SU-DHL-6 (cell line): ENCODE data around the gene DLG2.

ENCODE experiments used
- H2AFZ ChIP-seq: fragments of 200-600 bp; sonication (generic); 2 replicates; pipeline ENCODE4 v1.6.1; 2014; ENCODE audit warnings: low read depth, mild to moderate bottlenecking, moderate library complexity, mixed read lengths, antibody characterized with exemption, low read length; ENCODE audit not compliant: severe bottlenecking
- H3F3A ChIP-seq: fragments of 200-600 bp; shearing (Covaris generic); 2 replicates; pipeline ENCODE4 v1.6.0; 2016; ENCODE audit warnings: antibody characterized with exemption, mild to moderate bottlenecking; ENCODE audit not compliant: insufficient read depth
- H3K27ac ChIP-seq: fragments of 200-600 bp; sonication (generic); 2 replicates; pipeline ENCODE4 v1.5.1; 2016; ENCODE audit warnings: low read depth, mild to moderate bottlenecking, low read length, moderate library complexity, mixed read lengths
- H3K27me3 ChIP-seq: fragments of 200-600 bp; sonication (generic), shearing (Covaris generic); 2 replicates; pipeline ENCODE4 v1.6.0; 2014; ENCODE audit warnings: mild to moderate bottlenecking, low read length
- H3K36me3 ChIP-seq: fragments of 200-600 bp; sonication (generic); 2 replicates; pipeline ENCODE4 v1.6.1; 2014; ENCODE audit warnings: mild to moderate bottlenecking, low read length, mixed read lengths
- H3K4me2 ChIP-seq: fragments of 300-600, 200-600 bp; shearing (Covaris generic), sonication (generic); 2 replicates; pipeline ENCODE4 v1.6.0; 2014; ENCODE audit warnings: low read length, low read depth, mild to moderate bottlenecking; ENCODE audit not compliant: poor library complexity, severe bottlenecking
- H3K4me3 ChIP-seq: fragments of 200-600 bp; sonication (generic); 2 replicates; pipeline ENCODE4 v1.5.1; 2014; ENCODE audit warnings: antibody characterized with exemption, low read length, mild to moderate bottlenecking, mixed read lengths; ENCODE audit not compliant: insufficient read depth, poor library complexity, severe bottlenecking
- H3K79me2 ChIP-seq: fragments of 200-600 bp; sonication (generic); 2 replicates; pipeline ENCODE4 v1.6.1; 2014; ENCODE audit warnings: mild to moderate bottlenecking, low read length, moderate library complexity; ENCODE audit not compliant: insufficient read depth
- H3K9ac ChIP-seq: fragments of 200-600 bp; sonication (generic); 2 replicates; pipeline ENCODE4 v1.7.0; 2014; ENCODE audit warnings: mild to moderate bottlenecking, low read length
- H3K9me2 ChIP-seq: fragments of 200-600 bp; sonication (generic); replicated peaks from 2 replicates; pipeline ENCODE4 v1.6.1; 2014; ENCODE audit warnings: low read length; ENCODE audit not compliant: insufficient read depth
- H3K9me3 ChIP-seq: fragments of 200-600 bp; sonication (generic); 2 replicates; pipeline ENCODE4 v1.6.1; 2014; ENCODE audit warnings: low read length, mixed read lengths; ENCODE audit not compliant: insufficient read depth
- H4K20me1 ChIP-seq: fragments of 200-600 bp; sonication (generic); 2 replicates; pipeline ENCODE4 v1.6.1; 2014; ENCODE audit warnings: low read depth, mild to moderate bottlenecking, antibody characterized with exemption, low read length, moderate library complexity, mixed read lengths
- CTCF ChIP-seq: fragments of 200-600 bp; sonication (generic); IDR thresholded peaks from one replicate; pipeline ENCODE4 v1.5.1; 2017; ENCODE audit warnings: antibody characterized with exemption, mild to moderate bottlenecking, low read length, moderate library complexity; ENCODE audit not compliant: insufficient read depth, poor library complexity, severe bottlenecking
- EZH2phosphoT487 ChIP-seq: fragments of 200-600 bp; sonication (generic), shearing (Covaris generic); conservative IDR thresholded peaks from 2 replicates; pipeline ENCODE4 v1.6.1; 2018; ENCODE audit warnings: mild to moderate bottlenecking, antibody characterized with exemption, low read length, moderate library complexity, mixed read lengths

DLG2 gene

GRCh38 chr11:83746921-83747585 is 1880.1 kb downstream of the DLG2 start:
- no peaks in the 10 kb centered on the region for H3K9me2 ChIP-seq
- no peak overlapping the region for H3K27ac ChIP-seq
- H4K20me1 ChIP-seq, result no peaks in the 10 kb centered on the region
- H3K27me3 ChIP-seq, result no peaks in the 10 kb centered on the region
- no peak overlapping the region for H3K4me3 ChIP-seq
- no peak overlapping the region for H2AFZ ChIP-seq
- H3K9me3 ChIP-seq, result no peaks in the 10 kb centered on the region
- no peak overlapping the region for H3K9ac ChIP-seq
- no peaks in the 10 kb centered on the region for H3F3A ChIP-seq
- no peaks in the 10 kb centered on the region for H3K79me2 ChIP-seq
- H3K36me3 ChIP-seq, result no peaks in the 10 kb centered on the region
- TF ChIP-seq CTCF (no peak), EZH2phosphoT487 (no peak)
- H3K4me2 ChIP-seq, result no peak overlapping the region

- H2AFZ ChIP-seq, result no peak overlapping the region
- H3K36me3 ChIP-seq, result no peaks in the 10 kb centered on the region
- H4K20me1 ChIP-seq, result no peaks in the 10 kb centered on the region
- no peaks in the 10 kb centered on the region for H3K79me2 ChIP-seq
- H3K9me3 ChIP-seq, result no peaks in the 10 kb centered on the region
- no peaks in the 10 kb centered on the region for H3K9me2 ChIP-seq
- no peaks in the 10 kb centered on the region for H3K27me3 ChIP-seq
- H3K9ac ChIP-seq, result no peak overlapping the region
- H3F3A ChIP-seq, result no peaks in the 10 kb centered on the region
- no peak overlapping the region for H3K4me2 ChIP-seq
- TF ChIP-seq CTCF (no peak), EZH2phosphoT487 (no peak)
- H3K27ac ChIP-seq, result no peak overlapping the region
- H3K4me3 ChIP-seq, result no peak overlapping the region
Measured at GRCh38 chr11:83744620-83745192, 1882.4 kb downstream of the DLG2 start.

- Histone ChIP-seq H3K27me3 (no peaks in the 10 kb centered on the region), H3K36me3 (no peaks in the 10 kb centered on the region), H3K4me3 (no peak overlapping the region), H3K4me2 (no peak overlapping the region), H3K27ac (no peak overlapping the region), H3K79me2 (no peaks in the 10 kb centered on the region), H3K9me3 (no peaks in the 10 kb centered on the region), H3K9me2 (no peaks in the 10 kb centered on the region), H3K9ac (no peak overlapping the region), H3F3A (no peaks in the 10 kb centered on the region), H4K20me1 (no peaks in the 10 kb centered on the region), H2AFZ (no peak overlapping the region)
- no peak for TF ChIP-seq CTCF
- no peak for TF ChIP-seq EZH2phosphoT487
Measured at GRCh38 chr11:83736684-83737083, 1890.5 kb downstream of the DLG2 start.
